Stimulated activated CD4-positive, alpha-beta T cell treated with anti-CD3 and anti-CD28 coated beads, Interleukin-12 subunit alpha, Interleukin-12 subunit beta, amount 100 ng/mL, for 48 hours (primary cell): Measurements from ENCODE around the gene GIN1.
"Not testable (repeated sequence)": the region's sequence is repeated elsewhere in the genome, so short reads cannot be mapped to it uniquely, and the experiment has no call there.

Experiments used
- DNase-seq, 3 donors: peaks; one replicate each; pipeline ENCODE4 v3.0.0-alpha.2; 2020; ENCODE audit warnings: low read depth in 2 of 3, low spot score in 1 of 3

GIN1 gene

DNA sequence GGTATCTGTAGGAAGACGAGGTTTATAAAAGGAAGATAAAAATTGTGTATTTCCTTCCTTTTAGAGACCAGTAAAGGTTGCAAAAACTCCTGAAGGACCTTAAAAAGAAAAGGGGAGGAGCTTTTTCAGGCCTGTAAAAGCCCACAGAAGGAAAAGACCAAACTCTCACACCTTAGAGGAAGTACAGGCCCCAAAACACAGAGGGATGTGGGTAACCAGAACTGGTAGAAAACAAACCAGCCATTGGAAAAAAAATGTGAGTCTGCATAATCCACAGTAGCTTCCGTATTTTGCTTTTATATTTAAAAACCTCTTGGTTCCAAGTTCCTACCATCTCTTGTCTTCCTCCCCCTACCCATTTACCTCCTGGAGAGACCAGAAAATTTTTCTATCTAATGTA is 8.5 kb downstream of the GIN1 start:
- no peak for DNase-seq

DNA sequence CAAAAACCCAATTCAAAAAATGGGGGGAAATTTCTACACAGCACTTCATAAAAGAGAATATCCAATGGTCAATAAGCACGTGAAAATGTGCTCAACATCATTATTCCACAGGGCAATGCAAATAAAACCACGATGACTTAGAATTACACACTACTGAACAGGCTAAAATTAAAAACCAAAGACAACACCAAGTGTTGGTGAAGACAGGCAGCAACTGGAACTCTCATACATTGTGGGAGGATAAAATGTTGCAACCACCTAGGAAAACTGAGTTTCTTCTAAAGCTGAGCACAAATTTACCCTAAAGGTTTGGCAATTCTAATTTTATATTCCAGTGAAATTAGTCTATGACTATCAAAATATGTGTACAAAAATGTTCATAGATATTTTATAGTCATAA is 9.5 kb downstream of the GIN1 start:
- no peak for DNase-seq

- DNase-seq: no peak
Observed at GRCh38 chr5:103109277-103109676, 10.7 kb downstream of the GIN1 start.

- DNase-seq: no peak
Observed at GRCh38 chr5:103108086-103108485, 11.9 kb downstream of the GIN1 start.

DNA sequence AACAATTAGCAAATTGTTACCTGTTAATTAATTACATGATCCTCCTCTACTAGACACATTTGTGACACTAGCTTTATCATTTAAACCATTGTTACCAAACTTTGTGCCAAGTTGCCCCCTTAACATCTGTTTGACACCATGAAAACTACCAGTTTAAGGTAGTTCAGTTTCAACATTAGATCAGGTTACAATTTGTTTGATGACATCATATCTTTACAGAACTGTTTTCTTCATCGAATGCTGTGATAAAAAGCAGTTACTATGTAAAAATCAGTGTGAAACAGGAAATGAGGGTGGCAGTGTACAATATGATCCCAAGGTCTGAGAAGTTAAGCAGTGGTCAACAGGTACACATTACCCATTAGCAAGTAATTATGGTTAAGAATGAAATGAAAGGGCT is 17.7 kb downstream of the GIN1 start:
- DNase-seq: no peak

DNA sequence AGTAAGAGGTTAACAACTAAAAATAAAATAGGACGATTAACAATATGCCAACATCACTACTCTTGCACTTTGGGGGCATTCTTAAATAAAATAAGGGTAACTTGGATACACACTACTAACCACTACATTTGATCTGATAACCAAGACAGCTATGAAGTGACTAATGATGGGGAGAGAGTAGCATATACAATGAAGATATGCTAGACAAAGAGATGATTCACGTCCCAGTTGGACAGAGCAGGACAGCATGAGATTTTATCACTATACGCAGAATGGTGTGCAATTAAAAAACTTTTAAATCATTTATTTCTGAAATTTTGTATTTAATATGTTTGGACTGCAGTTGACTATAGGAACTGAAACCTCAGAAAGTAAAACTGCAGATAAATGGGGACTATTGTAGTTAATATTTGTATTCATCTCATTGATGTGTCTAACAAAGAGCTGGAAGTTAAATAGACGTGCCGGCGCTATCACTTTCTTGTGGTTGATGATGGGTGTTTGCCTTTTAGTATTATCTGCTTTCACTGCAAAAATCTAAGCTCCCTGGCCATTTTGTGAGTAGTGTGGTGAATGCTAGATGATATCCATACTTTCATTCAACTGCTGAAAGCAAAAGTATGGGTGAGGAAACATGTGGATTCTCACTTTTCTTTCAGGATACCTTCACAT is 18.7 kb downstream of the GIN1 start:
- no peak for DNase-seq

GRCh38 chr5:103098993-103099392 is 20.9 kb downstream of the GIN1 start:
- DNase-seq: no peak

- no peak for DNase-seq
Observed at GRCh38 chr5:103094737-103095136, 25.2 kb downstream of the GIN1 start.

GRCh38 chr5:103093727-103094126 is 26.2 kb downstream of the GIN1 start:
- no peak for DNase-seq

- DNase-seq: no peak
Observed at GRCh38 chr5:103092676-103093075, 27.3 kb downstream of the GIN1 start.

DNA sequence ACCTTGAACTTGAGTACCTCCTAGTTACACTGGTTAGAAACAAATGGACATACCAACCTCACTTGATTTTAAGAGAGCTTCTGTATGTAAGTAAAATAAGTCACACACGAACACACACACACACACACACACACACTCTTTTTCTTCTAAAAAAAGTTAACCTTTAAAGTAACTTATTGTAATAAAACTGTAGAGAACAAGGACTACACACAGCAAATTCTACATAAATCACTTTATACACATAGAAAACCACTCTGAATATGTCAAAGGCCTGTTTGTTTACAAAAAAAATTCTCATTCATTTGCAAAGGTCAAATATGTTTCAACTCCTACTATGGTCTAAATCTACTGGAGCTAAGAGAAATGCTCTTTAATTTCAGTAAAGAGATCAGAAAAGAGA is 29.1 kb downstream of the GIN1 start:
- no peak for DNase-seq

- no peak for DNase-seq
Observed at GRCh38 chr5:103089272-103089671, 30.7 kb downstream of the GIN1 start.

DNA sequence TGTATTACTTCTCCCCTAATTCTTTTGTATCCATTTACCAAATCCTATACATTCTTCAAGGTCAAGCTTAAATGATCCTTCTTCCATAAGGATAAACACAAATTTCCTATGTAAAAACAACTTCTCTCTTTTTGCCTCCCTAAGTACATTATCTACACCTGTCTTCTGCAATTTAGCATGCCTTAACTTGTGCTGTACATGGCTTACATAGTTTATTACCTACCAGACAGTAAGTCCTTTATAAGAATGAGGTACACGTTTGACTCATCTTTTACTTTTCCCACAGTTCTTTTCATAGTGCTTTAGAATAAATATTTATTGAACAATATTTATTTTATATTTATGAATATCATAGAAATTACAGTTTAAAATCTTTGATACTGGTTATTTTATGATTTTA is 33.4 kb downstream of the GIN1 start:
- no peak for DNase-seq

DNA sequence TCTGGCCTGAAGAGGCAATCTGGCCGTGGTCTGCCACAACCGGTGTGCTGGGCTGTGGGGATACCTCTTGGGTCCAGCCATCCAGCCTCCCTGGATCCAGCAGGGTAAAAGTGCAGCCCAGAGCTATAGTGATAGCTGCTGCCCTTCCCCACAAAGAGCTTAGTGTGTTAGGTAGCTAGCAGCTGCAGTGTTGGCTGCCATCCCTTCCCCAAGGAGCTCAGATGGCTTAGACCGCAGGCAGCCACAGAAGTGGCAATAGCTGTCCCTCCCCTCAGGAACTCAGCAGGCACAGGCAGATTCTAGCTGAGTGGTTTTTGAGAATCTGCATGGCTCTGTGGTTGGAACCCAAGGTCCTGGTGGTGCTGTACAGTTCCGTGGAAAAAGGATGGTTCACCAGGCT is 40.1 kb downstream of the GIN1 start:
- no peak for DNase-seq

- DNase-seq: no peak
Observed at GRCh38 chr5:103075442-103075841, 44.5 kb downstream of the GIN1 start.

- not testable (repeated sequence) for DNase-seq
Observed at GRCh38 chr5:103073500-103073899, 46.4 kb downstream of the GIN1 start.

DNA sequence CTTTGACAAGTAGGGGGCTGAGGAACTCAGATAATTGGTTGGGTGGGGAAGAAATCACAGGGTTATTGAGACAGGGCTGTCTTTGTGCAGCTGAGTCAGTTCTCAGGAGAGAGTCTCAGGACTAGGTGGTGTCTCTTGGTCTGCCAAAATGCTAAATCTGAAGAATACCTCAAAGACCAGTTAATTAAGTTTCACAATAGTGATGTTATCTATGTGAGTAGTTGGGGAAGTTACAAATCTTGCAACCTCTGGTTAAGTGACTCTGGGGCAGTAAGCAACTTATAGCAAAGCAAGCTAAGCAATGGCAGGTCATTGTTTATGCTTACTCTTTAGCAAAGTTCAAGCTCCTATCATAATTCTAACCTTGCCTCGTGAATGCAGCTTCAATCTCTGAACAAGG is 53.6 kb downstream of the GIN1 start:
- no peak for DNase-seq

GRCh38 chr5:103060424-103060954 is 59.4 kb downstream of the GIN1 start:
- DNase-seq: no peak

GRCh38 chr5:103059525-103059924 is 60.4 kb downstream of the GIN1 start:
- no peak for DNase-seq

DNA sequence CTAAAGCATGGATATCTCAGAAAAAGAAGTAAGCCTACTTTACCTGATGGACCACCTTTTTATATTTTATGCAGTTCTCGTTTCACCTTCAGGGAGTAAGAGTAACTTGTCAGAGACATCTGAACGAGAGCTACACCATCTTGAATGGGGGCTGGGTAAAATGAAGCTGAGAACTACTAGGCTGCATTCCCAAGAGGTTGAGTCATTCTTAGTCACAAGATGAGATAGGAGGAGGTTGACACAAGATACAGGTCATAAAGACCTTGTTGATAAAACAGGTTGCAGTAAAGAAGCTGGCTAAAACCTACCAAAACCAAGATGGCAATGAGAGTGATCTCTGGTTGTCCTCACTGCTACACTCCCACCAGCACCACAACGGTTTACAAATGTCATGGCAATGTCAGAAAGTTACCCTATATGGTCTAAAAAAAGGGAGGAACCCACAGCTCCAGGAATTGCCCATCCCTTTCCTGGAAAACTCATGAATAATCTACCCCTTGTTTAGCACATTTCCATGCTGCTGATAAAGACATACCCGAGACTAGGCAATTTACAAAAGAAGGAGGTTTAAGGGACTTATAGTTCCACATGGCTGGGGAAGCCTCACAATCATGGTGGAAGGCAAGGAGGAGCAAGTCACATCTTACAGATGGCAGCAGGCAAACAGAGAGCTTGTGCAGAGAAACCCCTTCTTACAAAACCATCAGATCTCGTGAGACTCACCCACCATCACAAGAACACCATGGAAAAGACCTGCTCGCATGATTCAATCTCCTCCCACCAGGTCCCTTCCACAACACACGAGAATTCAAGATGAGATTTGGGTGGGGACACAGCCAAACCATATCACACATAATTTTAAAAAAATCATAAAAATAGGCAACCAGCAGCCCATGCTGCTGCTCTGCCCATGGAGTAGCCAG is 62.5 kb downstream of the GIN1 start:
- DNase-seq: no peak

DNA sequence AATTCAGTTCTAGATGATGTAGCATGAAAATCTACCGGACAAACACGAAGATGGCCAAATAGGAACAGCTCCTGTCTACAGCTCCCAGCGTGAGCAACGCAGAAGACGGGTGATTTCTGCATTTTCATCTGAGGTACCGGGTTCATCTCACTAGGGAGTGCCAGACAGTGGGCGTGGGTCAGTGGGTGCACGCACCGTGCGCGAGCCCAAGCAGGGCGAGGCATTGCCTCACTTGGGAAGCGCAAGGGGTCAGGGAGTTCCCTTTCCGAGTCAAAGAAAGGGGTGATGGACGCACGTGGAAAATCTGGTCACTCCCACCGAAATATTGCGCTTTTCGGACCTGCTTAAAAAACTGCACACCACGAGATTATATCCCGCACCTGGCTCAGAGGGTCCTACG is 73.2 kb downstream of the GIN1 start:
- DNase-seq: not testable (repeated sequence)

DNA sequence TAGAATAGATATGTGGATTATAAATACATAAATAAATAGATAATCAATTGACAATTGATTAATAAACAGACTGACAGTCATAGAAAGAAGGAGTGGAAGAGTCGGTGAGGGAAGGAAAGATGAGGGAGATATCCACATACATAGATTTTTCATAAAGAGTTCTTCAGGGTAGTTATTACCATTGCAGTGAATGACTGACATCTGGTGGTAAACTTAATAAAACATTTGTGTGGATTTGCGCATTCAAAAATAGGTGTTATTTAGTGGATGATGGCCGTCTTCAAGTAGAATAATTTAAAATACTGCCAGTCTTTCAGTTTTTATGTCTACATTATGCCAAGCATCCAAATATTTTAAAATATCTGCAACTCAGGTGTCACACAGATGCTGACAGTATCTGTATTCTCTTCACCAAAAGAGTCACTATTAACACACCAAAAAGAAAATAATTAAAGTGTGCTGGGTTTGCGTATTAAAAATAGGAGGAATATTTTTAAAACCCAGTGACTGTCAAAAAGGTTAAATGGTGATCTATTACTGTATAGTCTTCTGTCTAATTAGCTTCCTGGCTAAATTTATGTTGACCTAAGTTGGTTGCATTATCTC is 78.8 kb downstream of the GIN1 start:
- no peak for DNase-seq
